T-helper 22 cell (primary cell): ENCODE measurements around the gene SYTL3.
"Not testable (repeated sequence)": the region's sequence is repeated elsewhere in the genome, so short reads cannot be mapped to it uniquely, and the experiment has no call there.

Experiments
- DNase-seq: peaks from one replicate; pipeline ENCODE4 v3.0.0-alpha.2; 2020; ENCODE audit warnings: low read depth

SYTL3 gene

GRCh38 chr6:158665332-158665731 is 15.5 kb downstream of the SYTL3 start:
- DNase-seq: no peak

- DNase-seq: no peak
These were observed 16.9 kb downstream of the SYTL3 start for GRCh38 chr6:158666628-158667359.

GRCh38 chr6:158667360-158667981 is 17.6 kb downstream of the SYTL3 start:
- DNase-seq: no peak

GRCh38 chr6:158668707-158669103 is 18.9 kb downstream of the SYTL3 start:
- DNase-seq: no peak

- DNase-seq: no peak
These were observed 19.5 kb downstream of the SYTL3 start for GRCh38 chr6:158669145-158670035.

GRCh38 chr6:158672119-158672518 is 22.3 kb downstream of the SYTL3 start:
- DNase-seq: not testable (repeated sequence)

- no peak for DNase-seq
These were observed 22.9 kb downstream of the SYTL3 start for GRCh38 chr6:158672726-158673125.

- DNase-seq: no peak
These were observed 24.7 kb downstream of the SYTL3 start for GRCh38 chr6:158674342-158675131.

- not testable (repeated sequence) for DNase-seq
These were observed 27.2 kb downstream of the SYTL3 start for GRCh38 chr6:158677094-158677493.

- no peak for DNase-seq
These were observed 28.2 kb downstream of the SYTL3 start for GRCh38 chr6:158677906-158678578.

- DNase-seq: no peak
These were observed 30.2 kb downstream of the SYTL3 start for GRCh38 chr6:158680015-158680414.

- DNase-seq: no peak
These were observed 30.6 kb downstream of the SYTL3 start for GRCh38 chr6:158680481-158680880.

- no peak for DNase-seq
These were observed 34.5 kb downstream of the SYTL3 start for GRCh38 chr6:158684311-158684710.

GRCh38 chr6:158684745-158685324 is 35.0 kb downstream of the SYTL3 start:
- DNase-seq: no peak

- DNase-seq: no peak
These were observed 36.5 kb downstream of the SYTL3 start for GRCh38 chr6:158686311-158686710.

- peak; percentile 49 for DNase-seq
These were observed 37.0 kb downstream of the SYTL3 start for GRCh38 chr6:158686791-158687381.

GRCh38 chr6:158687506-158687905 is 37.7 kb downstream of the SYTL3 start:
- DNase-seq: no peak

GRCh38 chr6:158688860-158689259 is 39.0 kb downstream of the SYTL3 start:
- DNase-seq: no peak

- no peak for DNase-seq
These were observed 45.1 kb downstream of the SYTL3 start for GRCh38 chr6:158694913-158695312.

- DNase-seq: no peak
These were observed 48.0 kb downstream of the SYTL3 start for GRCh38 chr6:158697811-158698210.

- no peak for DNase-seq
These were observed 49.1 kb downstream of the SYTL3 start for GRCh38 chr6:158698931-158699330.
